DOHH2 (cell line): ENCODE data around the gene KCNN1.

Source experiments
- H3F3A ChIP-seq: fragments of 200-600 bp; sonication (generic), shearing (Covaris generic); 2 replicates; pipeline ENCODE4 v1.6.0; 2016; ENCODE audit warnings: antibody characterized with exemption, mild to moderate bottlenecking; ENCODE audit not compliant: control insufficient read depth, insufficient read depth
- H3K27ac ChIP-seq: fragments of 200-600 bp; sonication (generic); 2 replicates; pipeline ENCODE4 v1.5.1; 2014; ENCODE audit warnings: low read depth, mild to moderate bottlenecking, low read length, moderate library complexity
- H3K27me3 ChIP-seq: fragments of 200-600 bp; sonication (generic); 2 replicates; pipeline ENCODE4 v1.6.1; 2014; ENCODE audit warnings: mild to moderate bottlenecking, low read length, mixed read lengths; ENCODE audit not compliant: control insufficient read depth
- H3K36me3 ChIP-seq: fragments of 200-600 bp; sonication (generic); 2 replicates; pipeline ENCODE4 v1.6.1; 2014; ENCODE audit warnings: mild to moderate bottlenecking, low read length, moderate library complexity, mixed read lengths; ENCODE audit not compliant: control insufficient read depth
- H3K4me1 ChIP-seq: fragments of 200-600 bp; sonication (generic); 2 replicates; pipeline ENCODE4 v1.6.1; 2014; ENCODE audit warnings: mild to moderate bottlenecking, low read length, mixed read lengths; ENCODE audit not compliant: control insufficient read depth
- H3K4me2 ChIP-seq: fragments of 200-600 bp; sonication (generic); 2 replicates; pipeline ENCODE4 v1.6.0; 2014; ENCODE audit warnings: mild to moderate bottlenecking, low read length, moderate library complexity
- H3K4me3 ChIP-seq: fragments of 200-600 bp; sonication (generic); 2 replicates; pipeline ENCODE4 v1.5.1; 2014; ENCODE audit warnings: mild to moderate bottlenecking, low read length, mixed read lengths
- H3K79me2 ChIP-seq: fragments of 200-600 bp; sonication (generic); 2 replicates; pipeline ENCODE4 v1.6.1; 2014; ENCODE audit warnings: mild to moderate bottlenecking, low read length, mixed read lengths; ENCODE audit not compliant: control insufficient read depth
- H3K9me2 ChIP-seq: fragments of 200-600 bp; sonication (generic); replicated peaks from 2 replicates; pipeline ENCODE4 v1.6.1; 2014; ENCODE audit warnings: mild to moderate bottlenecking, low read length, mixed read lengths; ENCODE audit not compliant: control insufficient read depth
- H3K9me3 ChIP-seq: fragments of 200-600 bp; sonication (generic); 2 replicates; pipeline ENCODE4 v1.6.1; 2014; ENCODE audit warnings: antibody characterized with exemption, low read length, mixed read lengths; ENCODE audit not compliant: control insufficient read depth, insufficient read depth
- H4K20me1 ChIP-seq: fragments of 200-600 bp; sonication (generic); 2 replicates; pipeline ENCODE4 v1.6.0; 2014; ENCODE audit warnings: low read depth, mild to moderate bottlenecking, antibody characterized with exemption, low read length, moderate library complexity; ENCODE audit not compliant: control insufficient read depth, insufficient read depth
- EZH2phosphoT487 ChIP-seq: fragments of 200-600 bp; sonication (generic); IDR thresholded peaks from 2 replicates; pipeline ENCODE4 v1.6.1; 2017; ENCODE audit warnings: borderline replicate concordance, mild to moderate bottlenecking, antibody characterized with exemption, low read length, moderate library complexity, mixed read lengths
- TF ChIP-seq, protein P1 (sequence below): fragments of 200-600 bp; sonication (generic); IDR thresholded peaks from one replicate; pipeline ENCODE4 v1.5.1; 2014; ENCODE audit warnings: antibody characterized with exemption, mild to moderate bottlenecking, low read depth, low read length; ENCODE audit not compliant: poor library complexity, severe bottlenecking

Gene KCNN1

GRCh38 chr19:17936379-17936778, 30.5 kb upstream of the KCNN1 start:
- peaks cover 20% of the 10 kb centered on the region for H3K36me3 ChIP-seq
- no peaks in the 10 kb centered on the region for H3K9me2 ChIP-seq

GRCh38 chr19:17937371-17937900, 29.5 kb upstream of the KCNN1 start:
- Histone ChIP-seq H3K9me3 (no peaks in the 10 kb centered on the region), H4K20me1 (no peaks in the 10 kb centered on the region), H3K4me1 (peaks cover 10% of the 10 kb centered on the region), H3K36me3 (peaks cover 24% of the 10 kb centered on the region), H3F3A (no peaks in the 10 kb centered on the region), H3K9me2 (no peaks in the 10 kb centered on the region), H3K27me3 (no peaks in the 10 kb centered on the region), H3K79me2 (peaks cover 31% of the 10 kb centered on the region), H3K4me3 (no peak overlapping the region), H3K4me2 (no peak overlapping the region), H3K27ac (no peak overlapping the region)
- TF ChIP-seq, protein P1, sequence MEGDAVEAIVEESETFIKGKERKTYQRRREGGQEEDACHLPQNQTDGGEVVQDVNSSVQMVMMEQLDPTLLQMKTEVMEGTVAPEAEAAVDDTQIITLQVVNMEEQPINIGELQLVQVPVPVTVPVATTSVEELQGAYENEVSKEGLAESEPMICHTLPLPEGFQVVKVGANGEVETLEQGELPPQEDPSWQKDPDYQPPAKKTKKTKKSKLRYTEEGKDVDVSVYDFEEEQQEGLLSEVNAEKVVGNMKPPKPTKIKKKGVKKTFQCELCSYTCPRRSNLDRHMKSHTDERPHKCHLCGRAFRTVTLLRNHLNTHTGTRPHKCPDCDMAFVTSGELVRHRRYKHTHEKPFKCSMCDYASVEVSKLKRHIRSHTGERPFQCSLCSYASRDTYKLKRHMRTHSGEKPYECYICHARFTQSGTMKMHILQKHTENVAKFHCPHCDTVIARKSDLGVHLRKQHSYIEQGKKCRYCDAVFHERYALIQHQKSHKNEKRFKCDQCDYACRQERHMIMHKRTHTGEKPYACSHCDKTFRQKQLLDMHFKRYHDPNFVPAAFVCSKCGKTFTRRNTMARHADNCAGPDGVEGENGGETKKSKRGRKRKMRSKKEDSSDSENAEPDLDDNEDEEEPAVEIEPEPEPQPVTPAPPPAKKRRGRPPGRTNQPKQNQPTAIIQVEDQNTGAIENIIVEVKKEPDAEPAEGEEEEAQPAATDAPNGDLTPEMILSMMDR: no peak
- no peak for TF ChIP-seq EZH2phosphoT487

More at GRCh38 chr19:17936379-17936778, 30.5 kb upstream of the KCNN1 start:
- peaks cover 20% of the 10 kb centered on the region for H3K4me1 ChIP-seq
- no peak for TF ChIP-seq EZH2phosphoT487
- TF ChIP-seq, protein P1: no peak
- no peaks in the 10 kb centered on the region for H3K9me3 ChIP-seq
- H3K79me2 ChIP-seq: peaks cover 31% of the 10 kb centered on the region
- no peaks in the 10 kb centered on the region for H3K27me3 ChIP-seq
- H3F3A ChIP-seq: no peaks in the 10 kb centered on the region
- H3K4me3 ChIP-seq: no peak overlapping the region
- H4K20me1 ChIP-seq: no peaks in the 10 kb centered on the region
- H3K4me2 ChIP-seq: no peak overlapping the region
- H3K27ac ChIP-seq: no peak overlapping the region

- Histone ChIP-seq H3K36me3 (peaks cover 28% of the 10 kb centered on the region), H3K4me1 (peaks cover 10% of the 10 kb centered on the region), H3K27me3 (no peaks in the 10 kb centered on the region), H3K4me2 (no peak overlapping the region), H4K20me1 (no peaks in the 10 kb centered on the region), H3K9me3 (no peaks in the 10 kb centered on the region), H3K4me3 (no peak overlapping the region), H3F3A (no peaks in the 10 kb centered on the region), H3K9me2 (no peaks in the 10 kb centered on the region), H3K79me2 (peaks cover 26% of the 10 kb centered on the region), H3K27ac (no peak overlapping the region)
- TF ChIP-seq EZH2phosphoT487: no peak
- TF ChIP-seq, protein P1: peak; percentile 94
These were observed 28.6 kb upstream of the KCNN1 start for GRCh38 chr19:17938092-17938845.
